Stimulated activated naive CD8-positive, alpha-beta T cell treated with anti-CD3 and anti-CD28 coated beads, Interleukin-15, Interleukin-2, amounts not matched to agents 100 ng/mL and 50 ng/mL, for 24 hours (primary cell): ENCODE results near the gene SIX3.

ENCODE experiments used
- H3K27ac Mint-ChIP-seq: one replicate; pipeline ENCODE4 v1.8.0; 2021; ENCODE audit warnings: mild to moderate bottlenecking, mixed read lengths
- H3K27me3 Mint-ChIP-seq: one replicate; pipeline ENCODE4 v1.8.0; 2021; ENCODE audit warnings: mixed read lengths
- H3K36me3 Mint-ChIP-seq: one replicate; pipeline ENCODE4 v1.8.0; 2021; ENCODE audit warnings: low read depth, mixed read lengths
- H3K4me1 Mint-ChIP-seq: one replicate; pipeline ENCODE4 v1.8.0; 2021; ENCODE audit warnings: low read depth, mixed read lengths
- H3K4me3 Mint-ChIP-seq: one replicate; pipeline ENCODE4 v1.8.0; 2021; ENCODE audit warnings: mild to moderate bottlenecking, mixed read lengths
- H3K9me3 Mint-ChIP-seq: one replicate; pipeline ENCODE4 v1.8.0; 2021; ENCODE audit warnings: mixed read lengths

The SIX3 gene

DNA sequence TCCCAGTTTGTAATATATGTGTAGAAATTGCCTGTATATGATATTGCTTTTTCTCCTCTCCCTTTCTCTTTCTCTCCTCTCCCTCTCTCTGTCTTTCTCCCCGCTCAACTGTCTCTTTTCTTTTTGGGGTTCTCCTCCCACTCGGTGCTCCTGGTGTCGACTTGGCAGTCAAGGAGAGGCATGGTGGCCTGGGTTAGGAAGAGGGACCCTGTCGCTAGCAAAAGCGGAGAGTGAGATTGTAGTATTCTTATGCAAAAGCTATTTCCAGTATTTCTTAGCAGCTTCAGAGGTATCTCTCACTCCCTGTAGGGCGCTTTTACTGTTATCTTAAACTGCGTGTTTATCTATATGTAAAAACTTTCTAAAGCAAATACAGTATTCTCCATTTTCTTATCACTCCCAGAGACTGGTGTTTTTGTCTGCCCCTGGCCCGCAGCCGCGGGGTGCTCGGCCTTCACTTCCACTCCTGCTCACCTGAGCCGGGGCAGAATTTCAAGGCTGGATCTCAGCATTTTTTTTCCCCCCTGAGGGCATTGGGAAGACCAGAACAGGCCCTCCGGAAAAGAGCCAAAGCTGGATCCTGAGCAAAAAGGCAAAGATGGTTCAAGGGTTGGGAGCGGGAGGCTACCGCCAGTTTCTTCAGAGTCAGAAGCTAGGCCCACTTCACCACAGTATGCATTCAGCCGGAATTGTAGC lies 4.3 kb downstream of the SIX3 start:
- H3K36me3 Mint-ChIP-seq: no peaks in the 10 kb centered on the region
- peaks cover 34% of the 10 kb centered on the region for H3K4me1 Mint-ChIP-seq
- H3K4me3 Mint-ChIP-seq: no peak overlapping the region
- H3K27me3 Mint-ChIP-seq: peaks cover 86% of the 10 kb centered on the region
- no peak overlapping the region for H3K27ac Mint-ChIP-seq
- no peaks in the 10 kb centered on the region for H3K9me3 Mint-ChIP-seq

DNA sequence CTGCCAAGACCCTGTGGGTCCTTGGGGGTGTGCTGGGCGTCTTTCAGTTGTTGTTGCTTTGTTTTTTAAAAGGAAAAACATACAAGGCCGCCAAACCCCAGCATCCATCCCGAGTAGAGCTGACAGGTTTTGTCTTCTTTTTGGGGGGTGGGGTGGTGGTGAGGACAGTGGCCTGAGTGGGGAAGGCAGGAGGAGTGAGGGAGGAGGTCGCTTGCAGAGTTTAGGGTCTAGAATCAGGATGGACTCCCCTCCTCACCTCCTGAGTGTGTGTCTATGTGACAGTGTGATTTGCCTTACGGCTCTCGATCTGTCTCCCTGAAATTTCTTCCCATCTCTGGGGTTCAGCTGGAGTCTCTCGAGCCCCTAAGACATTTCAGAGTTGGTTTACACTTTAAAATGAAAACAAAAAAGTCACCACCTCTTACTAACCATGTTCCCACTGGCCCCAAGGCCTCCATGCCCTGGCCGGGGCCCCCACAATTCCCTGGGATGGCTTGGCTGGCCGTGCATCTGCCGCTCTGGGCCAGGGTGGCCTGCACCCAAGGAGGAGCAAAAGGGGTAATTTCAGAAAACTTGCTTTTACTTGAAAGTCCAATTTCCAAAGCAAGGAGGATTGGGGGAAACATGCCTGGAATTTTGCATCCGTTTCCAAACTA lies 5.0 kb downstream of the SIX3 start:
- peaks cover 27% of the 10 kb centered on the region for H3K4me1 Mint-ChIP-seq

DNA sequence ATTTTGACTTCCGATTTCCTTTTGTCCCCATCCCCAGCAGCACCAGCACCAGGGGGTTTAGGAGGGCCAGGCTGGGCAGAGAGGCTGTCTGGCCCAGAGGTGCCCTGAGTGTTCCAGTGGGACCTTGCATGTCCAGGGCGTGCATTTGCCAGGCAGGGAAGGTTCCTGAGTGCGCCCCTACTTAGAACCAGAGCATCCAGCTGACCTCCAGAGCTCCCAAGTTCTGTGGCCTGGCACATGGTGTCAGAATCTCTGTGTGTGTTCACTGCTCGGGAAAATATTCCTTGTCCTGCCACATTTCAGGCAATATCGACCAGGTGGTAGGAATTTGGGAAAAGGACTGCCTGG lies 5.5 kb downstream of the SIX3 start:
- H3K36me3 Mint-ChIP-seq: no peaks in the 10 kb centered on the region
- H3K9me3 Mint-ChIP-seq: no peaks in the 10 kb centered on the region
- H3K4me1 Mint-ChIP-seq: peaks cover 22% of the 10 kb centered on the region
- H3K27me3 Mint-ChIP-seq: peaks cover 84% of the 10 kb centered on the region
- no peak overlapping the region for H3K27ac Mint-ChIP-seq
- no peak overlapping the region for H3K4me3 Mint-ChIP-seq

More for the DNA sequence above, 5.0 kb downstream of the SIX3 start:
- Mint-ChIP-seq H3K27ac (no peak overlapping the region), H3K4me3 (no peak overlapping the region), H3K27me3 (peaks cover 86% of the 10 kb centered on the region), H3K36me3 (no peaks in the 10 kb centered on the region), H3K9me3 (no peaks in the 10 kb centered on the region)

DNA sequence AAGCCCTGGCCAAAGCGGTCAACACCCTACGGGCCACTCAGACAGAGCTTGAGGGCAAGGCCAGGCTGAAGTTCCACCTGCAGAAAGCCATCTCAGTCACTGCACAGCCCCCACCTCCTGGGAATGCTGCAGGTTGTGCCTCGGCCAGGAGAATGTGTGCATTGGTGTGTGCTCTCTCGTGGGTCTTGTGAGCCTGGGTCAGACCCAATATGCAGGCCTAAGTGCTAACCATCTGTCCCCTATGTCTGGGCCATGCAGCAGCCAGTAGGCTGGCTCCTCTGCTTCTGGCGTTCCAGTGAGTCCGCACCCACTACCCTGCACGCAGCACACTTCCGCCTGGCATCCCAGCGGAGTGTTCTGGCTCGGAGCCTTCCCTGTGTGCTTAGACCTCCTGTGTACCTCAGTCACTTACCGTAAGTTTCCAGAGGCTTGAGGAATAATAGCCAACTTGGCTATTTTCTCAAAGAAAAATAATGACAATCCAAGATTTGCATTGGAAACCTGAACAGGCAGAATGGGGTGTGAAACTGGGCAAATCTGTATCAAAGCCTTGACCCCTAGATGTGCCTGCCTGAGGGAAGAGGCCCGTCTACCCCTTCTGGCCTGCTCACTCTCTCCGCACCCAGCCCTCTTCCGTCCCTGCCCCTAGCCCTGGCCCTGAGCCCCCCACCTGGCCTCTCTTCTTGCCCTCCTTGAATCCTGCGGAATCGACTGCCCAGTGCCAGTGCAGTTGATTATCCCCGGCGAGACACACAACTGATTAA lies 7.2 kb downstream of the SIX3 start:
- Mint-ChIP-seq H3K4me3 (no peak overlapping the region), H3K9me3 (no peaks in the 10 kb centered on the region), H3K27ac (no peak overlapping the region), H3K36me3 (no peaks in the 10 kb centered on the region), H3K4me1 (peaks cover 16% of the 10 kb centered on the region), H3K27me3 (peaks cover 82% of the 10 kb centered on the region)

DNA sequence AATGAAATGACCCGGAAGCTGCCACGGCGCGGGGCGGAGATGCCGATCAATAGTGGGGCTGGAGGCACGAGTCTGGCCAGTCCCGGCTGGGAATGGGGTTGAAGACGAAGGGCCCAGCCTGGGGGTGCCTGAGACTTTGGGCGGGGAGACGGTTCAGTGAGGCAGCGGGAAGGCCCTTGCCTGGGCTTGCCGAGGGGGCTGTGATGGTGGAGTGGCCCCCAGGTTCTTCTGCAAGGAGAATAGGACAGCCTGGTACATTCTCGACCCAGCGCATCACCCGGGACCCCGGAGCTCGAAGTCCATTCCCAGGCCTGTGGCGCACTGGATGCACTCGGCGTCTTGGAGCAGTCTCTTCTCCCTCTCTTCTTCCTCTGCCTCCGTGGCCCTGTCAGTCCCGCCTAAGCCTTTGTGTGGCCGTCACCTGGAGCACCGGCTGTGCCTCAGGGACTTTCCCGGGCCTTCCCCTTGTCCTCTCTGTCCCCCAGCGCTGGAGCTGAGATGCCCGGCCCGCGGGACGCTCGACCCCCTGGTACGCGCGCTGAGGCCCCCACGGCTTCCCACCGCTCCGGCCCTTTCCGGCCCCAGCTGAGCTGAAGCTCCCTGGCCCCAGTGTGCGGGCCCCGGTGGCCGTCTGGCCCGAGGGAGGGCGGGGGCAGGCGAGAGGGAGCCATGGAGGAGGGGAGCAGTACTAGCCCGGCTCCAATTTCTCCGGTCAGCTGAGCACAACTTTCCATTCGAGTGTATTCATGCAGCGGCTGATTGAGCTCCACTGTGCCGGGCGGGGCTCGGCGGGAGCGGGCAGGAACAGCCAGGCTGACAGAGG lies 8.0 kb downstream of the SIX3 start:
- Mint-ChIP-seq H3K36me3 (no peaks in the 10 kb centered on the region), H3K27ac (no peak overlapping the region), H3K9me3 (no peaks in the 10 kb centered on the region), H3K27me3 (peaks cover 86% of the 10 kb centered on the region), H3K4me3 (no peak overlapping the region), H3K4me1 (peaks cover 17% of the 10 kb centered on the region)

DNA sequence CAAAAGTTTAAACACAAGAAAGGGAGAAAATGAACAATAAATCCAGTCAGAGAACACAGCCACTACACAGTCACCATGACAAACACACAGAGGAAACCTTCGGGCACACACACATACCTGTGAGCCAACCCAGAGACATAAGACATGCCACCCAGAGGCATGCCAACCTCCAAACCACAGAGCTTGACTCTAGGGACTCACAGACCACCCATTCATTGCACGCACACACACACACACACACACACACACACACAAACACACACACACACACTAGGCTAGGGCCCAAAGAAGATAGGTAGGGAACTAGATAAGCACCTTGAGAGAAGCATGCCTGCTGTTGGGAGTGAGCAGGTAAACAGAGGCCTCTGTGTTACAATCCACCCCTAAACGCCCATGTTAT lies 9.1 kb downstream of the SIX3 start:
- Mint-ChIP-seq H3K4me1 (peaks cover 21% of the 10 kb centered on the region), H3K36me3 (no peaks in the 10 kb centered on the region), H3K27ac (no peak overlapping the region), H3K4me3 (no peak overlapping the region), H3K27me3 (peaks cover 84% of the 10 kb centered on the region), H3K9me3 (no peaks in the 10 kb centered on the region)

DNA sequence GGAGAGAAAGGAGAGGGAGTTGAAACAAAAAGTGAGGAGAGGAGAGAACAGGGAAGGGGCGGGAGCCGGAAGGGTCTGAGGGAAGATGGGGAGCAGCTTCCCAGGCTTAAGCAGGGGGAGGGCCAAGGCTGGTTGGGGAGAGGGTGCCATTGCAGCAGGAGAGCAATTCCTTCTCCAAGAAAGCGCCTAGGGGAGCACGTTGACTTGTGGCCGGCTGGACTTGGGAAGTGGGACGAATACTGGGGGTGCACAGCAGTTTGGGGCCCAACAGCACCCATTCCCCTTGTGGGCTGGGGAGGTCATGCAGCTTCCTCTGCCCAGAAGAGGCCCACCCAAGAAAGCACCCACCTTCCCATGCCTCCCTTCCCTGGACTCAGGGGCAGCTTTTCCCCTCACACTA lies 9.6 kb downstream of the SIX3 start:
- H3K36me3 Mint-ChIP-seq: no peaks in the 10 kb centered on the region
- no peak overlapping the region for H3K4me3 Mint-ChIP-seq
- no peak overlapping the region for H3K27ac Mint-ChIP-seq

DNA sequence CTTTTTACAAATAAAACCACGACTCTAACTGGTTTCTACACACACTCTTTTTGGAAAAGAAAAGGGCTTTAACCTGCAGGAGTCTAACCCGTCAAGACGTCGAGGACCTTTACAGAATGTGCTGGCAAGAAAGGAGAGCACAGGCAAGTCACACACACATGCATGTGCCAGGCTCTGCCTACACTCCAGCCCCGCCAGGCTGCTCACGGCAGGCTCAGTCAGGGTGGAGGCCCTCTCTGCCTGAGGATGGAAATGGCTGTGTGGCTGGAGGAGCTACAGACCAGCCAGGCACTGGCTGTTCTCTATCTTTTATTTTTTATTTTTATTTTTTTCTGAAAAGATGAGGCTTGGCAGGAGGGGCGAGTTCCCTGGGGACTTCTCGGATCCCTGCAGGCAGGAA lies 10.2 kb downstream of the SIX3 start:
- H3K4me1 Mint-ChIP-seq: peaks cover 21% of the 10 kb centered on the region
- peaks cover 83% of the 10 kb centered on the region for H3K27me3 Mint-ChIP-seq
- H3K4me3 Mint-ChIP-seq: no peak overlapping the region
- H3K27ac Mint-ChIP-seq: no peak overlapping the region
- no peaks in the 10 kb centered on the region for H3K9me3 Mint-ChIP-seq
- H3K36me3 Mint-ChIP-seq: no peaks in the 10 kb centered on the region

More for the DNA sequence above, 9.6 kb downstream of the SIX3 start:
- peaks cover 84% of the 10 kb centered on the region for H3K27me3 Mint-ChIP-seq
- peaks cover 21% of the 10 kb centered on the region for H3K4me1 Mint-ChIP-seq
- no peaks in the 10 kb centered on the region for H3K9me3 Mint-ChIP-seq

DNA sequence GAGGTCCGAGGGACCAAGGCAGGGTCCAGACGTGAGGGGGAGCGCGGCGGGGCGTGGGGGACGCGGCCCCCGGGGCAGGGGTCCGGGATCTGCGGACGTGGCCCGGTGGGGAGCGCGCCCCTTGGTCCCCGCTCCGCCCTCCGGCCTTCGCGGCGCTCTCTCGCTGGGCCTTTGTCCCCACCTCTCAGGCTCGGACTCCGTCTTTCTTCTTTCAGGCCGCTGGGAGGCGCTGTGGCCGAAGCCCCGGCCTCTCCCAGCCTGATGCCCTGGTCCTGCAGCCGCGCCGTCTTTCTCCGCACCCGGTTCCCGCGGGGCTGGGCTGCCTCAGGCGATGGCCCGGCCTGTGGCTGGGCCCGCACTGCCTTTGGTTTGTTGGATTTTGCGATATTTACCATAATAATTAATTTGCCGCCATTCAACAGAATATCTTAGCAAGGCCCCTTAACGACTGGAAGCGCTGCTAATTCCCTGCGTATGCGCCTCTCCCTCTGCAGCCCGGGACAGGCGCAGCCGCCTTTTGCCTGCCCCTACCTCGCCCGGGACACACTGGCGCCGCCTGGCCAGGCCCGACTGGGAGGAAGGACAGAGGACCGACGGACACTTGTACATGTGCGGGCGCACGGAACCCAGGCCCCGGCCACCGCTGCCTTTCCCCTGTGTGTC lies 10.8 kb downstream of the SIX3 start:
- Mint-ChIP-seq H3K4me1 (peaks cover 21% of the 10 kb centered on the region), H3K27ac (no peak overlapping the region), H3K36me3 (no peaks in the 10 kb centered on the region), H3K4me3 (peak overlapping the region; percentile 35), H3K27me3 (peaks cover 82% of the 10 kb centered on the region), H3K9me3 (no peaks in the 10 kb centered on the region)

DNA sequence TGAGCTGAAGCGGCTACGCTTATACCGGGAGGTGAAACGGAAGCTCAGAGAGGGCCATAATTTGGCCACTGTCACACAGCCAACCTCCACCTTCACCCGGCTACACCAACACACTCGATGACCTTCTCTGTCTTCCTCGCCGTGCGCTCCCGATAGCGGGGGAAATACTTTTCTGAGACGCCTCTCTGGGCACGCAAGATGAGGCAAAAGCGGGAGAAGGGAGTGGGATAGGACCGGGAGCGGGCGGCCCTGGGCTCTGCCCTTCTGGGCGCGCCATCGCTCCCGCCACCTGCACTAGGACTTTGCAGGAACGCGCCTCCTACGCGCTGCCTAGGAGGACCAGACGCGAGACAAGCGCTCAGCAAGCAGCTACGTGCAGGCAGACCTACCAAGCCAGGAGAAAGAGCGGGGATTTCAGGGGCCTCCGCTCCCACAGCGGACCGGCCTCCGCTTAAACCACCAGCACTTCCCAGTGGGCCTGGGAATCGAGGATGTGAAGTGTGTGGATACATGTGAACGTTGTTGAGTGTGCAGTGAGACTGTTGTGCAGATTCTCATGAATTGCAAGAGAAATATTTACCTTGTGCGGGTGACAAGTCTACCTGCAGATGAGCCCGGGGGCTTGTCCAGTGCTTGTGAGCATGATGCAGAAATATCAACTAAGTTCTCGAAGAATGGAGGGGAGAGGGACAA lies 11.4 kb downstream of the SIX3 start:
- peak overlapping the region; percentile 14 for H3K27ac Mint-ChIP-seq
- peaks cover 21% of the 10 kb centered on the region for H3K4me1 Mint-ChIP-seq
- peak overlapping the region; percentile 35 for H3K4me3 Mint-ChIP-seq
- H3K36me3 Mint-ChIP-seq: no peaks in the 10 kb centered on the region
- no peaks in the 10 kb centered on the region for H3K9me3 Mint-ChIP-seq
- peaks cover 79% of the 10 kb centered on the region for H3K27me3 Mint-ChIP-seq

DNA sequence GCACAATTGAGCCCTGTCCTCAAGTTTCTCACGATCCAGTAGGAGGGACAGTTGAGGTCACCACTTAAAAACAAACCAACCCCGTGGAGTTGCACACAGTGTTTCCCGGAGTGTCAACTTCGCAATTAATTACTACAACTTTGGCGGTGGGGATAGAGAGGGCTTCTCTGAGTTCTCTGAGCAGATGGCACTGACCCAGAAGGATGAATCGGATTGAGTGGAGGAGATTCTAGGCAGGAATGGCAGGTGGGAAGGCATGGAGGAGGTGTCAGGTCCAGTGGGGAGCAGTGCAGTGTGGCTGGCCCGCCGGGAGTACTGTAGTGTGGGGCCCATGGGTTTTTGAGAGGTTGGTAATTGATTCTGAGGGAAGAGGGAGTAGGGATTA lies 12.0 kb downstream of the SIX3 start:
- H3K27ac Mint-ChIP-seq: no peak overlapping the region
- no peaks in the 10 kb centered on the region for H3K36me3 Mint-ChIP-seq
- H3K4me3 Mint-ChIP-seq: no peak overlapping the region
- peaks cover 78% of the 10 kb centered on the region for H3K27me3 Mint-ChIP-seq
- H3K9me3 Mint-ChIP-seq: no peaks in the 10 kb centered on the region
- peaks cover 21% of the 10 kb centered on the region for H3K4me1 Mint-ChIP-seq

DNA sequence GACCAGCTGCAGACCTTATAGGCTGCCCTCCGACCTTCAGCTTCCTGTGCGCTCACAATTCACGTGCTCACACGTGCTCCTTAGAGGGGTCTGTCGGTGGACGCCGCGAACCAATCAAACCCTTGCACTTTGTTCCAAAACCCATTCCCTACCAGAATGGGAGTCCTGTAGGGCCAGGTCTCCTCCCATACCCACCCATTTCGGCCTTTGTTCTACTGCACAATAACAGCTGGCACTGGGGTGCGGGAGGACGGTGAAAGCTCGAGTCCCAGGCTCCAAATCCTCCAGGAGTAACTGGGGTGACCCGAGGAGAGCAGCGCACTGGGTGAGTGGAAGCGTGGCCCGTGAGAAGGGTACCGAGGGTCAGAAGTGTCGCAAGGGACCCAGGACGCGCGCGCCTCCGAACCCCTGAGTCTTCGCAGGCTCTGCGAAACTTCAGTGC lies 13.0 kb downstream of the SIX3 start:
- Mint-ChIP-seq H3K36me3 (no peaks in the 10 kb centered on the region), H3K27ac (no peak overlapping the region), H3K9me3 (no peaks in the 10 kb centered on the region), H3K27me3 (peaks cover 76% of the 10 kb centered on the region), H3K4me3 (no peak overlapping the region), H3K4me1 (peaks cover 21% of the 10 kb centered on the region)

DNA sequence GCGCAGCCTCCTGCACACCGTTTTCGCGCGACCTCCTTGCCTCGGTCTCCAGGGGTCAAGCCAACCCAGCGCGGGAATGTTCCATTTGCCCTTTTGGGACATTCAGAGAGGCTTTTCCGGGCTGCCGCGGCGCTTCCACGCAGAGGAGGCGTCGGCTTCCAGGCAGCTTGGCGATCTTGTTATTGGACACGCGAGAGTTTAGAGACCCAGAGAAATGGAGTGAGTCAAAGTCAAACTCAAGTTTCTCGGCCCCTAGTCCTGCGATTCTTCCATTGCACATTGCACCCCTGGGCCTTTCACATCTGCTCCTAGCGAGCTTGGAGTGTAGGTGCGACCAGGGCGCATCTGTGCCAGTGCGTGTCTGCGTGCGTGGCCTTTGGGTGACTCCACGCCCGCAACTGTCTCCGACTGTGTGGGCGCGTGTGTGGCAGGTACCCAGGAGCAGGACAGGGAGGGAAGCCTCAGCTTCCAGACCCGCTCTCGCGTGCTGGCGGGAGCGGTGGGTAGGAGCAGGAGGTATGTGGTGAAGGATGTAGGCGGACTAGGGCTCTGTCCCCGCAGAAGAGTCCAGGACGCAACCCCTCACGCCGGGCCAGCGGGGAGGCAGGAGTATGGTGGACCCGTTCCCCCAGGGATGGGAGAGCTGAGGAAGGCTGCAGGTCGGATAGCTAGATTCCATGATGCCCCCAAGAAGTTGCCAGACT lies 13.5 kb downstream of the SIX3 start:
- peak overlapping the region; percentile 54 for H3K4me3 Mint-ChIP-seq
- no peaks in the 10 kb centered on the region for H3K9me3 Mint-ChIP-seq
- H3K27me3 Mint-ChIP-seq: peaks cover 74% of the 10 kb centered on the region
- peaks cover 21% of the 10 kb centered on the region for H3K4me1 Mint-ChIP-seq
- no peaks in the 10 kb centered on the region for H3K36me3 Mint-ChIP-seq
- H3K27ac Mint-ChIP-seq: no peak overlapping the region
